22Rv1 (cell line): ENCODE data around the gene KAZN.

Experiments
- H3K27ac ChIP-seq: fragments of 450-650 bp; 2 replicates; pipeline ENCODE4 v1.5.1; 2017
- ZFX ChIP-seq: fragments of 450-650 bp; IDR thresholded peaks from 2 replicates; pipeline ENCODE4 v1.6.1; 2017; ENCODE audit warnings: antibody characterized with exemption, borderline replicate concordance
- TF ChIP-seq, protein P1 (sequence below): fragments of 450-650 bp; IDR thresholded peaks from 2 replicates; pipeline ENCODE4 v1.5.1; 2017; ENCODE audit warnings: mild to moderate bottlenecking

The KAZN gene

GRCh38 chr1:14964711-14965055 lies 366.2 kb downstream of the KAZN start:
- no peak overlapping the region for H3K27ac ChIP-seq

GRCh38 chr1:14968251-14968851 lies 369.9 kb downstream of the KAZN start:
- H3K27ac ChIP-seq = no peak overlapping the region

More at GRCh38 chr1:14964711-14965055, 366.2 kb downstream of the KAZN start:
- TF ChIP-seq, protein P1, sequence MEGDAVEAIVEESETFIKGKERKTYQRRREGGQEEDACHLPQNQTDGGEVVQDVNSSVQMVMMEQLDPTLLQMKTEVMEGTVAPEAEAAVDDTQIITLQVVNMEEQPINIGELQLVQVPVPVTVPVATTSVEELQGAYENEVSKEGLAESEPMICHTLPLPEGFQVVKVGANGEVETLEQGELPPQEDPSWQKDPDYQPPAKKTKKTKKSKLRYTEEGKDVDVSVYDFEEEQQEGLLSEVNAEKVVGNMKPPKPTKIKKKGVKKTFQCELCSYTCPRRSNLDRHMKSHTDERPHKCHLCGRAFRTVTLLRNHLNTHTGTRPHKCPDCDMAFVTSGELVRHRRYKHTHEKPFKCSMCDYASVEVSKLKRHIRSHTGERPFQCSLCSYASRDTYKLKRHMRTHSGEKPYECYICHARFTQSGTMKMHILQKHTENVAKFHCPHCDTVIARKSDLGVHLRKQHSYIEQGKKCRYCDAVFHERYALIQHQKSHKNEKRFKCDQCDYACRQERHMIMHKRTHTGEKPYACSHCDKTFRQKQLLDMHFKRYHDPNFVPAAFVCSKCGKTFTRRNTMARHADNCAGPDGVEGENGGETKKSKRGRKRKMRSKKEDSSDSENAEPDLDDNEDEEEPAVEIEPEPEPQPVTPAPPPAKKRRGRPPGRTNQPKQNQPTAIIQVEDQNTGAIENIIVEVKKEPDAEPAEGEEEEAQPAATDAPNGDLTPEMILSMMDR = no peak
- TF ChIP-seq ZFX = no peak

GRCh38 chr1:14969006-14969405 lies 370.5 kb downstream of the KAZN start:
- no peak for TF ChIP-seq ZFX
- TF ChIP-seq, protein P1 = no peak
- H3K27ac ChIP-seq = no peak overlapping the region

More at GRCh38 chr1:14968251-14968851, 369.9 kb downstream of the KAZN start:
- no peak for TF ChIP-seq ZFX
- TF ChIP-seq, protein P1 = no peak

DNA sequence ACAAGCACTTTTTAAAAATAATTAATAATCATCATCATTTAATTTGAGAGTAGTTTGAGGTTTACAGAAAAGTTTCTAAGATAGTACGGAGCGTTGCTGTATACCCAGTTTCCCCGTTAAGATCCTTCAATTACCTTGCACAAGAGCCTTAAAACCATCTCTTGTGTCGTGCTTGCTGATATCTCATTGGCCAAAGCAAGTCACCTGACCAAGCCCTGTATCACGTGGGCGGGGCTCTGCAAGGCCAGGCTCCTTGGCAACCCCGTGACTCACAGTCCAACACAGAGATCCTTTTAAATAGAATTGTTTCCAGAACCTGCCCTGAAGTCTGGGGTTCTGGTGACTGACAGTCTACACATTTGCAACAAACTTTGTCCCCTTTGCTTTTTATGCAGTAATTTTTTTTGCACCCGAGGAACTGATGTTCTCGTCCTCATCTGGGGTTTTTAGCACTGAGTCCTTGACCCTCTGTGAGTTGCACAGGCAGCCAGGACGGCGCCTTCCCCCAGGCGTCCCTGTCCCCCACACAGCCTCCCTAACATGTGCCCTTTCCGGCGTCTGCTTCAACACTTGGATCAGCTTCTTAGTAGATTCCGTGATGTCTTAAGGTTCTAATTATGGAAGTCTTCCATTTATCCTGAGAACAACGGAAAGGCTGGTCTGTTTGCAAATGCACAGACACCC lies 371.8 kb downstream of the KAZN start:
- no peak overlapping the region for H3K27ac ChIP-seq
- TF ChIP-seq ZFX = no peak
- TF ChIP-seq, protein P1 = no peak

DNA sequence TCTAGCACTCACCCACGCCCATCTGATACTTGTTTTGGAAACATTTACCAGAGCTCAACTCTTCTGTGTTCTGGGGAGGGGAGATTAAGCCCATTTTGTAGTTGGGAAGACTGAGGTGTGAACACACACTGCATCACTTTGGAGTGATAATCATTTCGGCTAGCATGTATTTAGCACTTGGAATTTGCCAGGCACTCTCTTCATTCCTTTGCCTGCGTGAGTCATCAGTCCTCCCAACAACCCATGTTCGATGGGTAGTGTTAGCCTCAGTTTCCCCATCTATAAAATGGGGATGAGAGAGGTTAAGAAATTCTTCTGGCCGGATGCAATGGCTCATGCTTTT lies 372.3 kb downstream of the KAZN start:
- TF ChIP-seq, protein P1 = no peak
- no peak for TF ChIP-seq ZFX

DNA sequence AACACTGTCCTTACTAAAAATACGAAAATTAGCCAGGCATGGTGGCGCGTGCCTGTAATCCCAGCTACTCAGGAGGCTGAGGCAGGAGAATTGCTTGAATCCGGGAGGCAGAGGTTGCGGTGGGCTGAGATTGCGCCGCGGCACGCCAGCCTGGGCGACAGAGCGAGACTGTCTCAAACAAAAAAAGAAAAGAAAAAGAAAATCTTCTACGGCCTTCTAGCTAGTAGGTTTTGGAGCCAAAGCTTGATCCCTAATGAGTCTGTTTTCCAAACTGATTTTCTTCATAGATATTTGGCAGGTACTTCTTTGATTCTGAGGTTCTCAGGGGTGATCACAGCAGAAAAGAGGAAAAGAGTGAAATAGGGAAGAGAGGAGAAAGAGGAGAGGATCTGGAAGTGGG lies 372.7 kb downstream of the KAZN start:
- TF ChIP-seq ZFX = no peak
- TF ChIP-seq, protein P1 = no peak
- no peak overlapping the region for H3K27ac ChIP-seq

More for the DNA sequence above, 372.3 kb downstream of the KAZN start:
- no peak overlapping the region for H3K27ac ChIP-seq

DNA sequence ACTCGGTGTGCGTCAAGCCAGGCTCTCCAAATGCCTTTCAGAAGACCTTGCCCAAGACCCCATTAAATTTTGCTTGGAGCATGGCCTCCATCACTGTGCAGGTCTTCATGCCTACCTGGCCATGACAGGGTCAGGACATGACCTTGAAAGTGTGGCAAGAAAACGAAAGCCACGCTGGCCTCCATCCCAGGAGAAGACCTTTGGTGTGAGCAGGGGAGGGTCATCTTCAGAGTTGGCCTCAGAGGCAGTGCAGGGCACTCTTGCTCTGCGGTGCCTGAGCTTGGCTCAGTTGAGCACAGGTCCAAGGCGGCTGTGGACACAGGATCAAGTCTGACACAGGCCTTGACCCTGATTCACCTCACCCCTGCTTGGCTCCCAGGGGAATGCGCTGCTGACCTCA lies 373.6 kb downstream of the KAZN start:
- no peak overlapping the region for H3K27ac ChIP-seq
- TF ChIP-seq ZFX = no peak
- TF ChIP-seq, protein P1 = no peak
